Esophagus muscularis mucosa (tissue), 4 donors: ENCODE measurements around the gene SQSTM1. TPM values are rescaled to one million over a fixed set of nuclear protein-coding genes. Genes with fewer than 3 reads are reported as not detected.

Experiments used
- DNase-seq: peaks from one replicate; pipeline ENCODE4 v3.0.0-alpha.2; 2017; ENCODE audit errors: extremely low spot score
- H3K27ac ChIP-seq, 4 donors: fragments of 200-600 bp; sonication (generic); replicated peaks in 1 of 4; 1 replicate in 3 of 4; 2 replicates in 1 of 4; pipeline ENCODE4 v1.5.1; 2016 to 2019; ENCODE audit warnings: mild to moderate bottlenecking in 1 of 4
- H3K27me3 ChIP-seq, 4 donors: fragments of 200-600 bp; sonication (generic); one replicate each; pipeline versions ENCODE4 v1.5.1 to v1.6.0; 2016 to 2019
- H3K36me3 ChIP-seq, 4 donors: fragments of 200-600 bp; sonication (generic); one replicate each; pipeline ENCODE4 v1.5.1; 2016 to 2019
- H3K4me1 ChIP-seq, 4 donors: fragments of 200-600 bp; sonication (generic); one replicate each; pipeline ENCODE4 v1.5.1; 2016 to 2019
- H3K4me3 ChIP-seq, 4 donors: fragments of 200-600 bp; sonication (generic); 1 replicate in 2 of 4; 2 replicates in 2 of 4; pipeline ENCODE4 v1.5.1; 2016 to 2019; ENCODE audit warnings: mild to moderate bottlenecking in 4 of 4, moderate library complexity in 1 of 4
- H3K9me3 ChIP-seq, 4 donors: fragments of 200-600 bp; sonication (generic); 1 replicate in 3 of 4; 2 replicates in 1 of 4; pipeline ENCODE4 v1.5.1; 2016 to 2019
- CTCF ChIP-seq, 3 experiments: fragments of 200-600 bp in 2 of 3; fragments of 450-650 bp in 1 of 3; sonication (generic) in 2 of 3; IDR thresholded peaks; one replicate each; pipeline ENCODE4 v1.5.1; 2017 to 2019; ENCODE audit warnings: antibody characterized with exemption in 3 of 3, mild to moderate bottlenecking in 2 of 3, moderate library complexity in 1 of 3
- EP300 ChIP-seq: sonication (generic); formaldehyde crosslinking; IDR thresholded peaks from one replicate; pipeline ENCODE4 v1.6.1; 2017; ENCODE audit warnings: antibody characterized with exemption
- POLR2A ChIP-seq: fragments of 450-650 bp; IDR thresholded peaks from one replicate; pipeline ENCODE4 v1.6.1; 2017; ENCODE audit warnings: antibody characterized with exemption, moderate library complexity, mild to moderate bottlenecking, low read depth
- POLR2AphosphoS5 ChIP-seq, 2 donors: sonication (generic); formaldehyde crosslinking; IDR thresholded peaks; one replicate each; pipeline ENCODE4 v1.6.1; 2017; ENCODE audit warnings: antibody characterized with exemption in 2 of 2
- WGBS: methylation state at CpG from one replicate; pipeline ENCODE4 v1.1.5; 2018; 5-methylcytosine and 5-hydroxymethylcytosine counted together
- intact Hi-C: fragments of 100-400 bp; cut with DNase I; formaldehyde crosslinking; loops from one replicate; pipeline ENCODE4 v1.15.1; 2023
- total RNA-seq, 4 donors: library from RNA; depleted of rRNA; stranded (reverse); fragments of >200 nt; gene quantifications; one replicate each; pipeline versions ENCODE4 v1.1.0 to v1.2.1, GENCODE V29; 2016

The SQSTM1 gene
- total RNA-seq, 4 donors from 2014 or later = 333 to 453 (median 392) TPM

GRCh38 chr5:179816796-179817469 is 3.8 kb upstream of the SQSTM1 start:
- no peaks in the 10 kb centered on the region for H3K27me3 ChIP-seq
- WGBS = 9% methylated on average over 25 of the region's 72 CpGs
- intact Hi-C loops = no loop called here
- H3K27ac ChIP-seq = peak overlapping the region; percentile 99 to 100 (median 100)
- no peaks in the 10 kb centered on the region for H3K9me3 ChIP-seq
- peak overlapping the region; percentile 62 to 68 (median 66) for H3K4me3 ChIP-seq
- peak; percentile 93 for DNase-seq
- peaks cover 0 to 15% (median 11%) of the 10 kb centered on the region in 4 donors for H3K36me3 ChIP-seq
- TF ChIP-seq POLR2AphosphoS5 (IDR thresholded peaks at IDR 0.05) (no peak), CTCF (IDR thresholded peaks at IDR 0.05) (peak in 1 of 3 experiments; percentile 20)
- H3K4me1 ChIP-seq = peaks cover 31 to 47% (median 45%) of the 10 kb centered on the region in 4 donors

DNA sequence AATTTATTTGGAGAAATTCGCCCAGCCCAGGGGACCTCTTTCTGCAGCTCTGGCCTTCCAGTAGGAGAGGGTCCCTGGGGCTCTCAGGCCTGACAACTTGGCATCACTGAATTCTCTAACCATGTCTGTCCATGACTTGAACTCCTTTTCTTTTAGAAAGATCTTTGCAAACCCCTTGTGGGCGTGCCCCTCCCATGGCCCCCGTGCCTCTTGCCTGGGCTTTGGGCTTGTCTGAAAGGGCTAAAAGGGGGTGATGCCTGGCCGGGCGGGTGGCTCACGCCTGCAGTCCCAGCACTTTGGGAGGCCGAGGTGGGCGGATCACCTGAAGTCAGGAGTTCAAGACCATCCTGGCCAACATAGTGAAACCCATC is 3.2 kb upstream of the SQSTM1 start:
- intact Hi-C loops = no loop called here
- Histone ChIP-seq H3K9me3 (no peaks in the 10 kb centered on the region), H3K4me1 (peaks cover 36 to 52% (median 50%) of the 10 kb centered on the region in 4 donors), H3K27me3 (no peaks in the 10 kb centered on the region), H3K4me3 (peak overlapping the region; percentile 62 to 68 (median 66)), H3K27ac (peak overlapping the region; percentile 99 to 100 (median 100)), H3K36me3 (peaks cover 0 to 15% (median 9%) of the 10 kb centered on the region in 4 donors)
- WGBS = 90% methylated on average over 8 of the region's 8 CpGs
- TF ChIP-seq EP300 (no peak), CTCF (IDR thresholded peaks at IDR 0.05) (no peak), POLR2AphosphoS5 (IDR thresholded peaks at IDR 0.05) (no peak), POLR2A (no peak)
- DNase-seq = no peak

GRCh38 chr5:179817890-179818745 is 2.6 kb upstream of the SQSTM1 start:
- H3K9me3 ChIP-seq = no peaks in the 10 kb centered on the region
- H3K27ac ChIP-seq = peak overlapping the region; percentile 99 to 100 (median 100)
- intact Hi-C loops = no loop called here
- DNase-seq = no peak
- no peak for TF ChIP-seq POLR2AphosphoS5 (IDR thresholded peaks at IDR 0.05)
- no peak for TF ChIP-seq CTCF (IDR thresholded peaks at IDR 0.05)
- TF ChIP-seq POLR2A = no peak
- TF ChIP-seq EP300 = no peak
- H3K36me3 ChIP-seq = peaks cover 0 to 15% (median 10%) of the 10 kb centered on the region in 4 donors
- WGBS = 50% methylated on average over 12 of the region's 14 CpGs
- H3K27me3 ChIP-seq = no peaks in the 10 kb centered on the region
- peaks cover 43 to 59% (median 57%) of the 10 kb centered on the region in 4 donors for H3K4me1 ChIP-seq
- H3K4me3 ChIP-seq = peak overlapping the region; percentile 93 to 100 (median 96)

- Histone ChIP-seq H3K9me3 (no peaks in the 10 kb centered on the region), H3K27me3 (no peaks in the 10 kb centered on the region), H3K4me1 (peaks cover 50 to 66% (median 64%) of the 10 kb centered on the region in 4 donors), H3K27ac (peak overlapping the region; percentile 99 to 100 (median 100)), H3K4me3 (peak overlapping the region; percentile 93 to 100 (median 96)), H3K36me3 (peaks cover 5 to 20% (median 16%) of the 10 kb centered on the region in 4 donors)
- 3% methylated on average over 8 of the region's 35 CpGs for WGBS
- DNase-seq = peak; percentile 98
- intact Hi-C loops = no loop called here
- TF ChIP-seq CTCF (IDR thresholded peaks at IDR 0.05) (peak in 1 of 3 experiments; percentile 4), EP300 (peak; percentile 51), POLR2AphosphoS5 (IDR thresholded peaks at IDR 0.05) (peak; percentile 91 to 98), POLR2A (peak; percentile 27)
Measured at GRCh38 chr5:179818746-179819295, 1.9 kb upstream of the SQSTM1 start.
